NCI-H748 (cell line): Measurements from ENCODE around the gene NSD1.

ENCODE experiments used
- DNase-seq: peaks from one replicate; lab custom pipeline; 2025; ENCODE audit not compliant: unreplicated experiment; lab: John Stamatoyannopoulos, UW

The NSD1 gene

DNA sequence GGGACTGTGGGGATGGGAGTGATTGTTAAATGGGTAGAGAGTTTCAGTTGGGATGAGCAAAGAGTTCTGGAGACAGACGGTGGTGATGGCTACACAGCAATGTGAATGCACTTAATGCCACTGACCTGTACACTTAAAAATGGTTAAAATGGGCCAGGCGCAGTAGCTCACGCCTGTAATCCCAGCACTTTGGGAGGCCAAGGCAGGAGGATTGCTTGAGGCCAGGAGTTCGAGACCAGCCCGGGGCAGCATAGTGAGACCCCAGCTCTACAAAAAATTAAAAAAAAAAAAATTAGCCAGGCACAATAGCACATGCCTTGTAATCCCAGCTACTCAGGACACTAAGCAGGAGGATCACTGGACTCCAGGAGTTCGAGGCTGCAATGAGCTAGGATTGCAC is 210.2 kb downstream of the NSD1 start:
- no peak for DNase-seq

DNA sequence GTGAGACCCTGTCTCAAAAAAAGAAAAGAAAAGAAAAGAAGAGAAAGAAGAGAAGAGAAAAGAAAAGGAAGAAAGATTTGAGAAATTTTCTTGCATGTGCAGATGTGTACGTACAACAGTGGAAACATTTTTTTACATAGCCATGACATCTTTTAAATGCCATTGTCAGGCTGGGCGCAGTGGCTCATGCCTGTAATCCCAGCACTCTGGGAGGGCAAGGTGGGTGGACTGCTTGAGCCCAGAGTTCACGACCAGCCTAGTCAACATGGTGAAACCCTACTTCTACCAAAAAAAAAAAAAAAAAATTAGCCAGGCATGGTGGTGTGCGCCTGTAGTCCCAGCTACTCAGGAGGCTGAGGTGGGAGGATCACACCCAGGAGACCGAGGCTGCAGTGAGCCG is 211.3 kb downstream of the NSD1 start:
- DNase-seq = no peak

- no peak for DNase-seq
These were observed 213.2 kb downstream of the NSD1 start for GRCh38 chr5:177346820-177347219.

DNA sequence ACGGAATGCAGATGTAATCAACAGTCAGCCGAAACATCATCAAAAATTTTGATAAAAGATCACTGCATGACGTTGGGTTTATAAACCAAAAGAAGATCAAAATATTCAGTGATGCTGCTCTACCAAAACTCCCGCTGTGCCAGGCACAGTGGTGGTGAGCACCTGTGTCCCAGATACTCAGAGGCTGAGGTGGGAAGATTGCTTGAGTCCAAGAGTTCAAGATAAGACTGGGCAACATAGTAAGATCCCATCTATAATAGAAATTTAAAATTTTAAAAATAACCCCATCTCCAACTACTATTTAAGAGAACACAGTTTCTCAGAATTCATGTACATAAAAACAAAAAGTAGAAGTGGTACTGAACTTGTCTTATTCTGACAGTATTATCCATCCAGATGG is 214.1 kb downstream of the NSD1 start:
- DNase-seq = no peak

- no peak for DNase-seq
These were observed 215.7 kb downstream of the NSD1 start for GRCh38 chr5:177349362-177349647.

GRCh38 chr5:177349762-177350161 is 216.2 kb downstream of the NSD1 start:
- DNase-seq = no peak
